SK-N-SH (cell line): ENCODE results near the gene SETBP1.

Experiments
- CTCF ChIP-seq: fragments of 200-600 bp; sonication (generic); IDR thresholded peaks from 2 replicates; pipeline ENCODE4 v1.6.1; 2017; ENCODE audit warnings: antibody characterized with exemption, mild to moderate bottlenecking, moderate library complexity
- EZH2phosphoT487 ChIP-seq: fragments of 200-600 bp; sonication (generic); IDR thresholded peaks from 2 replicates; pipeline ENCODE4 v1.6.1; 2017; ENCODE audit warnings: low read depth, mixed run types, mild to moderate bottlenecking, antibody characterized with exemption, moderate library complexity, borderline replicate concordance
- FOXJ3 ChIP-seq: sonication (generic); formaldehyde crosslinking; IDR thresholded peaks from 2 replicates; pipeline ENCODE4 v1.5.1; 2020; ENCODE audit warnings: mild to moderate bottlenecking, missing genetic modification reagents
- GABPA ChIP-seq: IDR thresholded peaks from 2 replicates; pipeline ENCODE4 v1.4.0; 2012; ENCODE audit warnings: low read depth, mild to moderate bottlenecking
- MAX ChIP-seq: IDR thresholded peaks from 2 replicates; pipeline ENCODE4 v1.4.0; 2012; ENCODE audit warnings: low read depth
- NRF1 ChIP-seq: IDR thresholded peaks from 2 replicates; pipeline ENCODE4 v1.6.1; 2012; ENCODE audit warnings: low read depth, mild to moderate bottlenecking, low read length
- POLR2AphosphoS5 ChIP-seq: IDR thresholded peaks from 2 replicates; pipeline ENCODE4 v1.6.1; 2012; ENCODE audit warnings: low read depth, low read length
- REST ChIP-seq: IDR thresholded peaks from 2 replicates; pipeline ENCODE4 v1.6.1; 2012; ENCODE audit warnings: mild to moderate bottlenecking, low read depth, low read length, moderate library complexity
- RFX5 ChIP-seq: IDR thresholded peaks from 2 replicates; pipeline ENCODE4 v1.6.1; 2012; ENCODE audit warnings: mild to moderate bottlenecking, improper control_type of control experiment, low read length
- SIN3A ChIP-seq: IDR thresholded peaks from 2 replicates; pipeline ENCODE4 v1.6.1; 2012; ENCODE audit warnings: low read depth, mild to moderate bottlenecking, low read length, moderate library complexity, borderline replicate concordance
- YY1 ChIP-seq: IDR thresholded peaks from 2 replicates; pipeline ENCODE4 v1.4.0; 2012; ENCODE audit warnings: low read depth, mild to moderate bottlenecking
- TF ChIP-seq, protein P1 (sequence below): fragments of 150-350 bp; IDR thresholded peaks from 2 replicates; pipeline ENCODE4 v1.6.1; 2017; ENCODE audit warnings: antibody characterized with exemption, low read length, low read depth, borderline replicate concordance

DNA sequence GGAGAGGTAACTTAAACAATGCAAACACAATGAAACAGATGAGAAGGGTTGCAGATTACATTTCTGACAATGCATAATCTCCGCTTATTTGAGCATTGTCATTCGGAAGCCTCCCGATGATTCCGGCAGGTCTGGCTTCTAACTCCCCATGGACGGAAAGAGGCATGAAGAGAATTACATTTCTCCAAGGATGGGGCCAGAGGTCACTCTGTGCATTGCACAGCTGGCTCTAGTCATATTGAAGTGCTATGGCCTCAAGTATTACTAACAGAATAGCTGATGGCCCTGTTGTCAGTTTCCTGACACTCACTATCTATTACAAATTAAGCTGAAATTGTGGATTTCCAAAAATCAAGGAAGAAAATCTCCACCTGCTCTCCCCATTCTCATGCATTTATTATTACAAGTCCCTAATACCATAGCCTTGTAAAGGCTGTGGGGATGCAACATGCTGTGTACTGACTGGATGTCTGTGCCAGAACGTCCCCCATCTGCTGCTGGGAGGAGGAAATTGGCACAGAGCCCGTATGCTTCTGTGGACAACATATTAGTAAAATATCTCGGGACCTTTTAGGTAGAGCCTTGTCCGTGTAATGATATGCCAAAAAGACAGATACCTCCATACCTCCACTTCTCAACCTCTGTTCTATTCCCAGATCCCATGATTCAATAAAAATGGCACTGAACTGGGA, 168.1 kb downstream of the SETBP1 start:
- TF ChIP-seq EZH2phosphoT487: no peak
- TF ChIP-seq, protein P1, sequence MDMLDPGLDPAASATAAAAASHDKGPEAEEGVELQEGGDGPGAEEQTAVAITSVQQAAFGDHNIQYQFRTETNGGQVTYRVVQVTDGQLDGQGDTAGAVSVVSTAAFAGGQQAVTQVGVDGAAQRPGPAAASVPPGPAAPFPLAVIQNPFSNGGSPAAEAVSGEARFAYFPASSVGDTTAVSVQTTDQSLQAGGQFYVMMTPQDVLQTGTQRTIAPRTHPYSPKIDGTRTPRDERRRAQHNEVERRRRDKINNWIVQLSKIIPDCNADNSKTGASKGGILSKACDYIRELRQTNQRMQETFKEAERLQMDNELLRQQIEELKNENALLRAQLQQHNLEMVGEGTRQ: no peak
- no peak for TF ChIP-seq CTCF
- TF ChIP-seq POLR2AphosphoS5: no peak
- TF ChIP-seq FOXJ3 (CRISPR knock-in tag): no peak
- no peak for TF ChIP-seq MAX
- TF ChIP-seq RFX5: no peak
- TF ChIP-seq SIN3A: no peak
- no peak for TF ChIP-seq YY1
- no peak for TF ChIP-seq NRF1
- no peak for TF ChIP-seq GABPA
- no peak for TF ChIP-seq REST
